Fibroblast of lung (primary cell): Measurements from ENCODE around the gene IGHMBP2.

Source experiments
- CTCF ChIP-seq, 2 donors: IDR thresholded peaks in 1 of 2; conservative IDR thresholded peaks in 1 of 2; 1 replicate in 1 of 2; 2 replicates in 1 of 2; pipeline ENCODE4 v1.5.1; 2011 to 2012; ENCODE audit warnings: low read length in 2 of 2, control low read depth in 1 of 2, inconsistent platforms in 1 of 2, low read depth in 1 of 2, mild to moderate bottlenecking in 1 of 2
- EZH2 ChIP-seq: IDR thresholded peaks from 2 replicates; pipeline ENCODE4 v1.5.1; 2012; ENCODE audit warnings: low read length, control low read depth, mild to moderate bottlenecking; ENCODE audit errors: missing control alignments

GRCh38 chr11:68976563-68976962 lies 72.9 kb downstream of the IGHMBP2 start:
- TF ChIP-seq CTCF (conservative IDR thresholded peaks at IDR 0.05 in 1 of 2, IDR thresholded peaks at IDR 0.05 in 1 of 2; ENCODE audit: low read depth in 1 of 2, low read length in 2 of 2), result no peak
- no peak for TF ChIP-seq EZH2
